OCI-LY3 (cell line): Measurements from ENCODE around the gene SPDYC.
"Not testable (repeated sequence)": the region's sequence is repeated elsewhere in the genome, so short reads cannot be mapped to it uniquely, and the experiment has no call there.

Source experiments
- H2AFZ ChIP-seq: fragments of 200-600, 300-600 bp; shearing (Covaris generic); 2 replicates; pipeline ENCODE4 v1.6.0; 2014; ENCODE audit warnings: antibody characterized with exemption, low read depth, low read length
- H3K27ac ChIP-seq: fragments of 200-600, 300-600 bp; sonication (generic); 2 replicates; pipeline ENCODE4 v1.5.1; 2014; ENCODE audit warnings: mild to moderate bottlenecking, low read length, moderate library complexity, mixed read lengths
- H3K27me3 ChIP-seq: fragments of 200-600, 300-600 bp; sonication (generic); 2 replicates; pipeline ENCODE4 v1.6.1; 2014; ENCODE audit warnings: low read depth, low read length, mixed read lengths
- H3K36me3 ChIP-seq: fragments of 200-600, 300-600 bp; sonication (generic); replicated peaks from 2 replicates; pipeline ENCODE3; 2014; ENCODE audit warnings: low read depth, low read length, mixed read lengths
- H3K4me1 ChIP-seq: fragments of 300-600, 200-600 bp; sonication (generic); 2 replicates; pipeline ENCODE4 v1.6.1; 2014; ENCODE audit warnings: low read length, mixed read lengths
- H3K4me2 ChIP-seq: fragments of 200-600, 300-600 bp; sonication (generic); 2 replicates; pipeline ENCODE4 v1.6.1; 2014; ENCODE audit warnings: low read length, mixed read lengths
- H3K4me3 ChIP-seq: fragments of 300-600, 200-600 bp; sonication (generic); 2 replicates; pipeline ENCODE4 v1.5.1; 2014; ENCODE audit warnings: antibody characterized with exemption, mild to moderate bottlenecking, low read length, moderate library complexity
- H3K79me2 ChIP-seq: fragments of 300-600, 200-600 bp; shearing (Covaris generic); 2 replicates; pipeline ENCODE4 v1.6.1; 2014; ENCODE audit warnings: mild to moderate bottlenecking, low read length, mixed read lengths
- H3K9ac ChIP-seq: fragments of 300-600, 200-600 bp; shearing (Covaris generic); 2 replicates; pipeline ENCODE4 v1.6.0; 2014; ENCODE audit warnings: mild to moderate bottlenecking, low read length, moderate library complexity
- H3K9me3 ChIP-seq: fragments of 200-600, 300-600 bp; shearing (Covaris generic); 2 replicates; pipeline ENCODE4 v1.6.1; 2014; ENCODE audit warnings: low read length, mixed read lengths; ENCODE audit not compliant: insufficient read depth
- H4K20me1 ChIP-seq: fragments of 200-600, 300-600 bp; sonication (generic); 2 replicates; pipeline ENCODE4 v1.6.1; 2016; ENCODE audit warnings: low read length, mixed read lengths; ENCODE audit not compliant: insufficient read depth
- EZH2phosphoT487 ChIP-seq: fragments of 200-600 bp; shearing (Covaris generic); IDR thresholded peaks from 2 replicates; pipeline ENCODE4 v1.6.1; 2018; ENCODE audit warnings: antibody characterized with exemption, mixed run types, low read depth
- TF ChIP-seq, protein P1 (sequence below): fragments of 200-600, 300-600 bp; sonication (generic); IDR thresholded peaks from 2 replicates; pipeline ENCODE4 v1.5.1; 2014; ENCODE audit warnings: antibody characterized with exemption, low read length, low read depth

SPDYC gene

DNA sequence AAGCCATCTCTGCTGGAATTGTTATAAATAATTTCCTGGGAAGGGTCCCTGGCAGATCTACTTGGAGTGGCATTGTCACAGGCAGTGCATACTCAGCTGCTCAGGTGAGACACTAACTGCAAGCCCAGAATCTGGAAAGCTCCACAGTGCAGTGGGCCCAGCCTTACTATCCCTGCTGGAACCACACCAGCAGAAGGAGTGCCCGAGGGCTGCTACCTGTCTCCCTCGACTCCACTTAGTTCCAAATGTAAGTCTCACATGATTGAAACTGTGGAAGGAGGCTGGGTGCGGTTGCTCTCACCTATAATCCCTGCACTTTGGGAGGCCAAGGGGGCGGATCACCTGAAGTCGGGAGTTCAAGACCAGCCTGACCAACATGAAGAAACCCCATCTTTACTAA lies 21.4 kb upstream of the SPDYC start:
- H3K9me3 ChIP-seq = no peaks in the 10 kb centered on the region
- no peak overlapping the region for H3K9ac ChIP-seq
- no peak overlapping the region for H3K27ac ChIP-seq
- no peak overlapping the region for H2AFZ ChIP-seq
- peaks cover 29% of the 10 kb centered on the region for H3K4me1 ChIP-seq
- TF ChIP-seq, protein P1, sequence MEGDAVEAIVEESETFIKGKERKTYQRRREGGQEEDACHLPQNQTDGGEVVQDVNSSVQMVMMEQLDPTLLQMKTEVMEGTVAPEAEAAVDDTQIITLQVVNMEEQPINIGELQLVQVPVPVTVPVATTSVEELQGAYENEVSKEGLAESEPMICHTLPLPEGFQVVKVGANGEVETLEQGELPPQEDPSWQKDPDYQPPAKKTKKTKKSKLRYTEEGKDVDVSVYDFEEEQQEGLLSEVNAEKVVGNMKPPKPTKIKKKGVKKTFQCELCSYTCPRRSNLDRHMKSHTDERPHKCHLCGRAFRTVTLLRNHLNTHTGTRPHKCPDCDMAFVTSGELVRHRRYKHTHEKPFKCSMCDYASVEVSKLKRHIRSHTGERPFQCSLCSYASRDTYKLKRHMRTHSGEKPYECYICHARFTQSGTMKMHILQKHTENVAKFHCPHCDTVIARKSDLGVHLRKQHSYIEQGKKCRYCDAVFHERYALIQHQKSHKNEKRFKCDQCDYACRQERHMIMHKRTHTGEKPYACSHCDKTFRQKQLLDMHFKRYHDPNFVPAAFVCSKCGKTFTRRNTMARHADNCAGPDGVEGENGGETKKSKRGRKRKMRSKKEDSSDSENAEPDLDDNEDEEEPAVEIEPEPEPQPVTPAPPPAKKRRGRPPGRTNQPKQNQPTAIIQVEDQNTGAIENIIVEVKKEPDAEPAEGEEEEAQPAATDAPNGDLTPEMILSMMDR = no peak
- TF ChIP-seq EZH2phosphoT487 = no peak
- no peak overlapping the region for H3K4me3 ChIP-seq
- H4K20me1 ChIP-seq = no peaks in the 10 kb centered on the region
- no peak overlapping the region for H3K4me2 ChIP-seq
- no peaks in the 10 kb centered on the region for H3K27me3 ChIP-seq
- H3K79me2 ChIP-seq = no peaks in the 10 kb centered on the region
- H3K36me3 ChIP-seq = no peaks in the 10 kb centered on the region

DNA sequence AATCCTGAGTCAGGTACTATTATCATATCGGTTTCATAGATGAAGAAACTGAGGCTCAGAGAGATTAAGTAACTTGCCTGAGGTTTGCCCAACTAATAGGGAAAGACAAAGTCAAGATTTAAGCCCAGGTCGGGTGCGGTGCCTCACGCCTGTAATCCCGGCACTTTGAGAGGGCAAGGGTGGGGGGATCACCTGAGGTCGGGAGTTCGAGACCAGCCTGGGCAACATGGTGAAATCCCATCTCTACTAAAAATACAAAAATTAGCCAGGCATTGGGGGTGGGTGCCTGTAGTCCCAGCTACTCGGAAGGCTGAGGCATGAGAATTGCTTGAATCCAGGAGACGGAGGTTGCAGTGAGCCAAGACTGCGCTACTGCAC lies 19.9 kb upstream of the SPDYC start:
- H3K27me3 ChIP-seq, H3K36me3 ChIP-seq, H3K79me2 ChIP-seq, H3K4me2 ChIP-seq, H2AFZ ChIP-seq, H3K27ac ChIP-seq, H4K20me1 ChIP-seq, H3K9me3 ChIP-seq, H3K9ac ChIP-seq, H3K4me3 ChIP-seq: not testable (repeated sequence)
- H3K4me1 ChIP-seq = peaks cover 29% of the 10 kb centered on the region

DNA sequence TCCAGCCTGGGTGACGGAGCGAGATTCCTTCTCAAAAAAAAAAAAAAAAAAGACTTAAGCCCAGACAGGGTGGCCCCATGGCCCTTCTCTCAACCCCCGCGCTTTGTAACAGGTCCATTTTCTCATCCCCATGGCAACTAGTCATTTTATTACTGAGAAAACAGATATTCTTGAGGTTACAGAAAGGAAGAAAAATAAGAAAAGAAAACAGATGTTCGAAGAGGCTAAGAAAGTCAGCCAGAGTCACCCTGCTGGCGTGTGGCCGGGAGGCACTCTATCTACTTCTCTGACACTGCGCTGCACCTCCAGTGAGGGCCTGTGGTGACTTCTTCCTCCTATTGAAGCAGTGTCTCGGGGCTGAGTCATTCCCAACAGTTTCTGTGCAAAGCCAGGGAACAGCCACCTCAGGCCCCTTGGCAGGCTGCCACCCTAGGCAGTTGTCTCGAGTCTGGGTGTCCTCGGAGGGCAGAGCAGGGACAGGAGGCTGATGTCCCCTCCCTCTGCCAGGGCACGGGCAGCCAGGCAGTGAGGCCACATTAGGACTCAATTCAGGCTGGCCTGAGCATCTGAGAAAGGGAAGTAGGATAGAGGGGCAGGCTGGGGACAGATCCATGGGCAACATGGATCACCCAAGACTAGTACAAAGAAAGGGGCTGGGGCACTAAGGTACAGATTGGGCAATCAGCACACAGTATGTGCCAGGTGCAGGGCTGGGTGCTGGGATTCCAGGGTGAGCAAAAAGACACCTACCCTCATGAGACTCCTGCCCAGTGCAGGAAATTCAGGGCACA lies 19.3 kb upstream of the SPDYC start:
- Histone ChIP-seq H3K27me3 (no peaks in the 10 kb centered on the region), H3K9ac (no peak overlapping the region), H3K36me3 (no peaks in the 10 kb centered on the region), H3K9me3 (no peaks in the 10 kb centered on the region), H3K4me2 (peak overlapping the region; percentile 20; the same call in 1 of the 2 replicates), H3K4me3 (no peak overlapping the region), H4K20me1 (no peaks in the 10 kb centered on the region), H3K79me2 (no peaks in the 10 kb centered on the region), H3K27ac (no peak overlapping the region), H2AFZ (peak overlapping the region; percentile 23; the same call in 1 of the 2 replicates), H3K4me1 (peaks cover 29% of the 10 kb centered on the region)
- no peak for TF ChIP-seq EZH2phosphoT487

DNA sequence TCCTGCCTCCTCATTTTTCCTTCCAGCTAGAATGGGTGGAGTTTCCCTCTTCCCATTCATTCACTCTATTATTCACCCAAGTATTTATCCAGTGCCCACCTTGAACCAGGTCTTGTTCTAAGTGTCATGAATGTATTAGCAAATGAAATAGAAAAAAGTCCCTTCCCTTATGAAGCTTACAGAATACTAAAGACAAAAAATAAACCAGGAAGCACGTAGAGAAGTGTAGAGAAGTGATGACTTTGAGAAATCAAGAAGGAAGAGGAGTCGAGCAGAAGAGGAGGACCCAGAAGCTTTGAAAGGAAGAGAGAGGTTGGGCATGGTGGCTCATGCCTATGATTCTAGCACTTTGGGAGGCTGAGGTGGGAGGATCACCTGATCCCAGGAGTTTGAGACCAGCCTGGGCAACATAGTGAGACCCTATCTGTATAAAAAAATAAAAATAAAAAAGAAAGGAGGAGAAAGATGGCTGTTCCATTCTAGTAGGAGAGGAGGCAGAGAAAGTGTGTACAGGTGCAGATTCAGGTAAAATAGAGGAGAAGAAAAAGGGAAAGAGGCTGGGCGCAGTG lies 18.6 kb upstream of the SPDYC start:
- H3K4me3 ChIP-seq = no peak overlapping the region

More for the DNA sequence above, 18.6 kb upstream of the SPDYC start:
- Histone ChIP-seq H3K27me3 (no peaks in the 10 kb centered on the region), H3K36me3 (no peaks in the 10 kb centered on the region), H3K9me3 (no peaks in the 10 kb centered on the region), H3K27ac (no peak overlapping the region), H3K4me2 (no peak overlapping the region), H3K9ac (no peak overlapping the region), H2AFZ (no peak overlapping the region), H3K79me2 (no peaks in the 10 kb centered on the region), H3K4me1 (peaks cover 25% of the 10 kb centered on the region), H4K20me1 (no peaks in the 10 kb centered on the region)
- TF ChIP-seq, protein P1 = no peak
- no peak for TF ChIP-seq EZH2phosphoT487
